Activated naive CD4-positive, alpha-beta T cell treated with anti-CD3 and anti-CD28 coated beads, Interleukin-2, amount 50 U/mL, for 16 hours (primary cell): ENCODE data around the gene SNX18.
"Not testable (repeated sequence)": the region's sequence is repeated elsewhere in the genome, so short reads cannot be mapped to it uniquely, and the experiment has no call there.

Experiments used
- DNase-seq: peaks from one replicate; pipeline ENCODE4 v3.0.0-alpha.2; 2020

The SNX18 gene

DNA sequence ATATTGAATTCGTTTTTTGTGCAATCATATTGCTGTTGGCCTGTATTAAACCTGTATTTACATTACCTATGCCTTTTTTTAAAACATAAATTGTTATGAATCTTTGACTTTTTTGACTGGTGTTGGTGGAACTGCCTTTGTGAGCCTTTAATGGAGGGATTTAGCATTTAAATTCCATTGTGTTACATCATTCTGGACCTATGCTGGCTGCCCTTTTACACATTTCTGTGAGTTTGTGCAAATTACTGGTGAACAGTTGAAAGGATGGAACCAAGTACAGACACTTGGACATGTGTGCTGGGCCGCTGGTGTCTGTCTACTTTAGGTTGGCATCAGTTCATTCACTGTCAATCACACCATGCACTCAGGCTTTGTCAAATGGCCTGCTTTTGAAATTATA, 3.4 kb downstream of the SNX18 start:
- DNase-seq: no peak

GRCh38 chr5:54521856-54522479, 4.4 kb downstream of the SNX18 start:
- no peak for DNase-seq

- DNase-seq: no peak
These were observed 6.0 kb downstream of the SNX18 start for GRCh38 chr5:54523534-54523933.

- DNase-seq: no peak
These were observed 6.5 kb downstream of the SNX18 start for GRCh38 chr5:54524082-54524481.

DNA sequence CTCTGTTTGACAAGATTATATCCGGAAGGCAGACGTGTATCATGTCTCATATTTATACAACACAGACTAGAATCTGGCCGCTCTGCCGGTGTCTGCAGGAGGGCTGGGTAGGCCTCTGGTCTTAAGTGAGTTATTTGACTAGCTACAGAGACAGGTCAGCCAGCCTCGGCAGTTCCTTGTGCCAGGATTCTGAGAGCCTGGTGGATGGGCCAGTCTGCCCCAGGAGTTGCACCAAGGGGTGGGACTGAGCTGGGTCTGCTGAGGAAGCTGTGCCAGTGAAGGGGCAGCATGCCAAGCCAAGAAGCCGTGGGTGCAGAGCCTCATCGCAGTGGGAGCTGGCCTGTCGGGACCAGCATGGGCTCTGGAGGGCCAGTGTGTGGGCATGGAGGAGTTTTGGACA, 7.1 kb downstream of the SNX18 start:
- DNase-seq: no peak

GRCh38 chr5:54525261-54525660, 7.7 kb downstream of the SNX18 start:
- no peak for DNase-seq

DNA sequence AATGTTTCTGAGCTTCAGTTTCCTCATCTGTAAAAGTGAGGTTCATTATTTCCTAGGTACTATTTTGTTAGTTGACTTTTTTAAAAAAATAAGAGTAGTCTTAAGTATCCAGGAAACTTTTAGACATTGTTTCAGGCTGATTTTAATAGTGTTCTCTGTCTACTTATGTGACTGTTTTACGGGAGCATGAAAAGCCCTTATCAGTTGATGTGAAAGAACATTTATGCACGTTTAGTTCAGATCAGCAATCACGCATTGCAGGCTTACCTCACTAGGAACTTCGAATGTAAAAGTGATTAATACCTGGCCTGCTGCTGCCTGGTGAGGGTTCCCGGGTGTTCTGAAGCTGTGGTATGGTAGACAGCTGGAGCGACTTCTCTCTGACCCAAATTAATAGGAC, 8.1 kb downstream of the SNX18 start:
- no peak for DNase-seq

- DNase-seq: no peak
These were observed 9.2 kb downstream of the SNX18 start for GRCh38 chr5:54526604-54527288.

GRCh38 chr5:54528633-54529209, 11.2 kb downstream of the SNX18 start:
- no peak for DNase-seq

GRCh38 chr5:54529565-54529964, 12.0 kb downstream of the SNX18 start:
- no peak for DNase-seq

DNA sequence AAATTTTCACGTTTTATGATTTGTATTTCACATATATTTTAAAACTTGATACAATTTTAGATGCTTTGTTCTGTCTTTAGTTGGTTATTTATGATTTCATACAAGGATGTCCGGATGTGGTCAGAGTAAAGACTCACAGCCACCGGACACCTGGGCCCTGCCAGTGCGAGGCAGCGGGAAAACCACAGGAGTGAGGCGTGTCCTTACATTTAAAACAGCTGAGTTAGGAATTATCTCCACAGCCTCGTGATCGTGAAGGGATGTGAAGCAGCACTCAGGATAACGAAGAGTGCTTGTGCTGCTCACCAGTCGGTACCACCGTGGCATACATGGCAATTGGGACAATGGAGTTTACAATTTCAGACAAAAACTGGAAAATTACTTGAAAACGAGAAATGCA, 14.0 kb downstream of the SNX18 start:
- DNase-seq: no peak

GRCh38 chr5:54533541-54534190, 16.1 kb downstream of the SNX18 start:
- DNase-seq: no peak

- no peak for DNase-seq
These were observed 16.8 kb downstream of the SNX18 start for GRCh38 chr5:54534191-54535004.

DNA sequence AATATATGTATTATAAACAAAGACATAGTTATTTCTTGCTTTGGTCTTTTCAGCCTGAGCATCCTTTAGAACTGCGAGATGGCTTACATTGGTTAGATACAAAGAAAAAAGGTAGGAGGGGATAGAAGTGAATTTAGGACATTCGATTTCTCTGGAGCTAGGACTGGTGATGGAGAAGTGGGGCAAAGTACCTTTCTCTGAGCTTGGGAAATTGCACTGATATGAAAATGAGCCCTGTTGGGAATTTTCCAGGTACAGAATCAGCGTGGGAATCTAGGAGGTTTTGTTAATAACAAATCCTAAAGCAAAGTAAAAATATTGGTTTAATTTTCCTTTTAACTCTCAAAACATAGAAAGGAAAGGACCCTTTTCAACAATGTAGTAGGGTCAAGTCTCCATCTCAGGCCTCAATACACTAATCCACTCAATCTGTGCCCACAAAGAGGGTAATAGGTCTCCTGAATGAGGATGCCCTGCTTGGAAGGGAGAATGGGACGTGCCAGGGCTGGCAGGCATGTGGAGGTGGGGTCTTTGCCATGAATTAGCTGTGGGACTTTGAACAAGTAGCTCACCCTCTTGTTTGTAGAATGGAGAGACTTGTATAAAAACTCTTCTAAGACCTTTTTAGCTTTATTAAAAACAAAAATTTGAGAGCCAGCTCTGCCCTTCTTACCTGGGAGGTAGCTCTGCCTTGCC, 17.7 kb downstream of the SNX18 start:
- no peak for DNase-seq

DNA sequence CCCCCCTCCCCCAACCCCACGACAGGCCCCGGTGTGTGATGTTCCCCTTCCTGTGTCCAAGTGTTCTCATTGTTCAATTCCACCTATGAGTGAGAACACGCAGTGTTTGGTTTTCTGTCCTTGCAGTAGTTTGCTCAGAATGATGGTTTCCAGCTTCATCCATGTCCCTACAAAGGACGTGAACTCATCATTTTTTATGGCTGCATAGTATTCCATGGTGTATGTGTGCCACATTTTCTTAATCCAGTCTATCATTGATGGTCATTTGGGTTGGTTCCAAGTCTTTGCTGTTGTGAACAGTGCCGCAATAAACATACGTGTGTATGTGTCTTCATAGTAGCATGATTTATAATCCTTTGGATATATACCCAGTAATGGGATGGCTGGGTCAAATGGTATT, 18.8 kb downstream of the SNX18 start:
- not testable (repeated sequence) for DNase-seq

DNA sequence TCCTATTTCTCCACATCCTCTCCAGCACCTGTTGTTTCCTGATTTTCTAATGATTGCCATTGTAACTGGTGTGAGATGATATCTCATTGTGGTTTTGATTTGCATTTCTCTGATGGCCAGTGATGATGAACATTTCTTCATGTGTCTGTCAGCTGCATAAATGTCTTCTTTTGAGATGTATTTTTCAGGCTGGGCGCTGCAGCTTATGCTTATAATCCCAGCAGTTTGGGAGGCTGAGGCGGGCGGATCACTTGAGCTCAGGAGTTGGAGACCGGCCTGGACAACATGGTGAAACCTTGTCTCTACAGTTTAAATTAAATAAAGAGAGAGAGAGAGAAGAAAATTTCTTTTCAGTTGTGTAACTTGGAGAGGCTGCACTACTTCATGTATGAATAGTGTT, 19.3 kb downstream of the SNX18 start:
- not testable (repeated sequence) for DNase-seq

- DNase-seq: no peak
These were observed 20.2 kb downstream of the SNX18 start for GRCh38 chr5:54537725-54538124.

DNA sequence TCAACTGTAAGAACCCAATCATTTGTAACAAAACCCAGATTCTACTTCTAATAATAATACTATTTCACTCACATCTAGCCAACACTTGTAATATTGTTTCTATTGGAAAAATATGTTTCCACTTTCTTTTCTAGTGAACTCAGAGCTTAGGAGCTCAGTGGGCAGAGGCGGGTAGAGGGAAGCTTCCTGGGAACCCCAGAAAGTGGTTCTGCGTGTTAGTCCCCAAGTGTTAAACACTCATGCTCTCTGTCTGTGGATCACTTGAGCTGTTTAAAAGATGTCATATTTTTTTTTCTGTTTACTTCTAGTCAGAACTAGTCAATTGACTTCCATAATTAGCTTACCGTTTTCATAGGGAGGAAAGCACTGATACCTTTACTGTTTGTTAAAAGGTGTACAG, 20.6 kb downstream of the SNX18 start:
- DNase-seq: no peak

- DNase-seq: no peak
These were observed 21.4 kb downstream of the SNX18 start for GRCh38 chr5:54539001-54539400.

DNA sequence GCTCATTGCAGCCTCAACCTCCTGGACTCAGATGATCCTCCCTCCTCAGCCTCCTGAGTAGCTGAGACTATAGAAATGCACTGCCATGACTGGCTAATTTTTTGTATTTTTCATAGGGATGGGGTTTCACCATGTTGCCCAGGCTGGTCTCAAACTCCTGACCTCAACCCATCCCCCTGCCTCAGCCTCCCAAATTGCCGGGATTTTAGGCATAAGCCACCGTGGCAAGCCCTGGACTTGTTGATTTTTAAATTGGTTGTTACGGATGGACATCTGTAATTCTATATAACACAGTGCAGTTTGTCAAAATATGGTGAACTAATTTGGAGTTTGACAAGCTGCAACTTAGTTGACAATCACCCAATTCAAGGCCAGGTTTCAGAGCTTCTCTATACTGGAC, 22.7 kb downstream of the SNX18 start:
- no peak for DNase-seq

DNA sequence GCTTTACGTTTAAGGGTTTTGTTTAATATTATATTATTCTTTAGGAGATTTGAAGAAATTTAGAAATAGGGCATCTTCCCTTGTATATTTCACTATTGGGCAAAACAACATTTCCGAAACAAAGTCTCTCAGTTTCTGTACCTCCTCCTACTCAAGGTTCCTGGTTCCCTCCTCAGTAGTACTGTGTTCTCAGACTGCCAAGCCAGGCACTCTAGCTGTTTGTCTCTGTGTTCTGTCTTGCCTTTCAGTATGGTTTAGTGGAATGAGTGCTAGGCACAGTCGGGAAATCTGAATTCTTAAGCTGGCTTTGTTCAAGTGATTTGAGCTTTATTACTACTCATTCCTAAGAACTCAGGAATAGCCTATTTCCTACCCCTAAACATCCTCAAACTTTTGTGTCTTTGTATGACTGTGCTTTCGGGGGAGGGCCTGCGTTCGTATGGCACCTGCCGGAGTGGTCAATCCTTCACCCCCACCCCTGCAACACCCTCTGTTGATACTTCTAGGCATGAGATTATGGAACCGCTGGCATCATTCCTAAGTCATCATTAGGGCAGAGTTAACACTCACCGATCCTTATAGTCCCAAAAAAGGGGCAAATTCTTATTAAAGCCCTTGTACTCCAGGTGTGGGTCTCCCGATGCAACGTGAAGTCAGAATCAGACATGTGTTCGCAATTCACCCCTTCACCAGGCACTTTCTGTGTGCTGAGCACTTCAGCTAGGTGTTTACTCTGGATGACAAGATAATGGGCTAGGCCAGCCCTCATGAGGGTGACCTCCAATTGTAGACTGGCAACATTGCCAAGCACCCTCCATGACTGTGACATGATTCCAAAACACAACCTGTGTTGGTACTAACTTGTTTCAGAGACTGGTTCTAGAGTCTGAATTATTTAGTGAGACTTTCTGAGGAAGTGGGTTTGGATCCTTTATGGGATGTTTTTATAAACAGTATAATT, 24.5 kb downstream of the SNX18 start:
- DNase-seq: no peak
